H9 (cell line): ENCODE results near the gene TRABD2B. TPM values are rescaled to one million over a fixed set of nuclear protein-coding genes. Genes with fewer than 3 reads are reported as not detected.

Source experiments
- DNase-seq: peaks from one replicate; pipeline ENCODE4 v3.0.0-alpha.2; 2017
- H2AFZ ChIP-seq: one replicate; pipeline ENCODE4 v1.6.1; 2013; ENCODE audit warnings: mild to moderate bottlenecking, low read length, control low read depth, moderate library complexity
- H2AK5ac ChIP-seq: 2 replicates; pipeline ENCODE4 v1.6.1; 2013; ENCODE audit warnings: low read length, control low read depth, mixed read lengths; ENCODE audit not compliant: insufficient read length
- H2BK120ac ChIP-seq: one replicate; pipeline ENCODE4 v1.6.1; 2013; ENCODE audit warnings: low read depth, mild to moderate bottlenecking, low read length, control low read depth, inconsistent platforms; ENCODE audit not compliant: poor library complexity, severe bottlenecking
- H2BK12ac ChIP-seq: 2 replicates; pipeline ENCODE4 v1.6.1; 2013; ENCODE audit warnings: low read length, control low read depth, mixed read lengths, low read depth; ENCODE audit not compliant: insufficient read length
- H2BK15ac ChIP-seq: 2 replicates; pipeline ENCODE4 v1.6.1; 2013; ENCODE audit warnings: low read depth, low read length, control low read depth
- H2BK20ac ChIP-seq: one replicate; pipeline ENCODE4 v1.6.1; 2013; ENCODE audit warnings: low read depth, mild to moderate bottlenecking, low read length, control low read depth, inconsistent platforms; ENCODE audit not compliant: poor library complexity, severe bottlenecking
- H2BK5ac ChIP-seq: 2 replicates; pipeline ENCODE4 v1.6.1; 2013; ENCODE audit warnings: low read length, control low read depth, mixed read lengths; ENCODE audit not compliant: insufficient read length
- H3K14ac ChIP-seq: 2 replicates; pipeline ENCODE4 v1.6.1; 2013; ENCODE audit warnings: low read length, control low read depth; ENCODE audit not compliant: insufficient read depth
- H3K18ac ChIP-seq: 2 replicates; pipeline ENCODE4 v1.6.1; 2013; ENCODE audit warnings: low read depth, mild to moderate bottlenecking, mixed read lengths, low read length, control low read depth; ENCODE audit not compliant: insufficient read length
- H3K23ac ChIP-seq: 2 replicates; pipeline ENCODE4 v1.6.1; 2013; ENCODE audit warnings: low read length, control low read depth, mixed read lengths, low read depth; ENCODE audit not compliant: insufficient read length
- H3K23me2 ChIP-seq: 2 replicates; pipeline ENCODE4 v1.6.1; 2013; ENCODE audit warnings: low read depth, mild to moderate bottlenecking, mixed read lengths, low read length, control low read depth; ENCODE audit not compliant: insufficient read length, poor library complexity, severe bottlenecking
- H3K27ac ChIP-seq: 2 replicates; pipeline ENCODE4 v1.5.1; 2013; ENCODE audit warnings: low read length, control low read depth, mixed read lengths, low read depth; ENCODE audit not compliant: insufficient read length
- H3K27me3 ChIP-seq: 2 replicates; pipeline ENCODE4 v1.6.1; 2013; ENCODE audit warnings: low read length, control low read depth, inconsistent platforms; ENCODE audit not compliant: insufficient read depth
- H3K4ac ChIP-seq: 2 replicates; pipeline ENCODE4 v1.6.1; 2013; ENCODE audit warnings: low read depth, mild to moderate bottlenecking, control low read depth, inconsistent platforms, low read length, moderate library complexity
- H3K4me1 ChIP-seq: 2 replicates; pipeline ENCODE4 v1.6.1; 2013; ENCODE audit warnings: low read length, control low read depth, inconsistent platforms; ENCODE audit not compliant: insufficient read depth
- H3K4me2 ChIP-seq: 2 replicates; pipeline ENCODE4 v1.6.1; 2013; ENCODE audit warnings: low read length, control low read depth, mixed read lengths; ENCODE audit not compliant: insufficient read length, insufficient read depth
- H3K56ac ChIP-seq: 2 replicates; pipeline ENCODE4 v1.6.1; 2013; ENCODE audit warnings: low read depth, mild to moderate bottlenecking, mixed read lengths, low read length, control low read depth; ENCODE audit not compliant: insufficient read length
- H3K79me1 ChIP-seq: 2 replicates; pipeline ENCODE4 v1.6.1; 2013; ENCODE audit warnings: low read depth, mild to moderate bottlenecking, moderate library complexity, low read length, control low read depth, inconsistent platforms; ENCODE audit not compliant: insufficient read depth, poor library complexity, severe bottlenecking
- H3K79me2 ChIP-seq: 2 replicates; pipeline ENCODE4 v1.6.1; 2013; ENCODE audit warnings: low read length, control low read depth, inconsistent platforms; ENCODE audit not compliant: insufficient read depth
- H3K9ac ChIP-seq: 2 replicates; pipeline ENCODE4 v1.6.1; 2013; ENCODE audit warnings: low read length, control low read depth, mixed read lengths; ENCODE audit not compliant: insufficient read length; ENCODE audit errors: extremely low read depth
- H3K9me3 ChIP-seq: one replicate; pipeline ENCODE4 v1.6.1; 2013; ENCODE audit warnings: low read depth, low read length, inconsistent platforms; ENCODE audit not compliant: control insufficient read depth
- H3T11ph ChIP-seq: one replicate; pipeline ENCODE4 v1.6.1; 2013; ENCODE audit warnings: mild to moderate bottlenecking, low read length, control low read depth, inconsistent platforms
- H4K20me1 ChIP-seq: one replicate; pipeline ENCODE4 v1.6.1; 2013; ENCODE audit not compliant: control insufficient read depth, insufficient read length, insufficient read depth
- H4K5ac ChIP-seq: 2 replicates; pipeline ENCODE4 v1.6.1; 2013; ENCODE audit warnings: low read depth, mild to moderate bottlenecking, mixed read lengths, low read length, control low read depth; ENCODE audit not compliant: insufficient read length
- H4K8ac ChIP-seq: replicated peaks from 2 replicates; pipeline ENCODE4 v1.6.1; 2013; ENCODE audit warnings: low read length, control low read depth, mixed read lengths, low read depth; ENCODE audit not compliant: insufficient read length
- H4K91ac ChIP-seq: 2 replicates; pipeline ENCODE4 v1.6.1; 2013; ENCODE audit warnings: low read depth, mild to moderate bottlenecking, moderate library complexity, mixed read lengths, low read length, control low read depth; ENCODE audit not compliant: insufficient read length
- H3K27ac Mint-ChIP-seq, 3 experiments: 2 replicates in 2 of 3; 3 replicates in 1 of 3; pipeline ENCODE4 v1.8.0; 2020 to 2021; ENCODE audit warnings: mixed read lengths in 3 of 3, mild to moderate bottlenecking in 1 of 3, moderate library complexity in 1 of 3
- H3K27me3 Mint-ChIP-seq: 2 replicates; pipeline ENCODE4 v1.8.0; 2021; ENCODE audit warnings: low read depth, mild to moderate bottlenecking, moderate library complexity, mixed read lengths
- H3K36me3 Mint-ChIP-seq, 3 experiments: 2 replicates in 2 of 3; 3 replicates in 1 of 3; pipeline ENCODE4 v1.8.0; 2020 to 2021; ENCODE audit warnings: low read depth in 3 of 3, mixed read lengths in 3 of 3; ENCODE audit not compliant: insufficient read depth in 1 of 3
- H3K4me1 Mint-ChIP-seq, 2 experiments: 2 replicates each; pipeline ENCODE4 v1.8.0; 2020; ENCODE audit warnings: mixed read lengths in 2 of 2
- H3K4me3 Mint-ChIP-seq, 2 experiments: 2 replicates in 1 of 2; 3 replicates in 1 of 2; pipeline ENCODE4 v1.8.0; 2020 to 2021; ENCODE audit warnings: mild to moderate bottlenecking in 2 of 2, mixed read lengths in 2 of 2, moderate library complexity in 1 of 2
- H3K9me3 Mint-ChIP-seq, 2 experiments: 2 replicates in 1 of 2; 3 replicates in 1 of 2; pipeline ENCODE4 v1.8.0; 2020; ENCODE audit warnings: mild to moderate bottlenecking in 2 of 2, mixed read lengths in 2 of 2, moderate library complexity in 1 of 2
- WGBS: extraction: QIAGEN DNeasy Blood & Tissue Kit; methylation state at CpG from one replicate; pipeline ENCODE4 v1.1.7; 2013; ENCODE audit warnings: missing lambda C conversion rate, low lambda C conversion rate, mixed read lengths; ENCODE audit not compliant: insufficient read length; ENCODE audit errors: extremely low coverage; 5-methylcytosine and 5-hydroxymethylcytosine counted together
- total RNA-seq: library from RNA; stranded (reverse); gene quantifications from 2 replicates; pipeline ENCODE4 v1.2.1, GENCODE V29; 2021
- TF ChIP-seq, protein P1 (sequence below): fragments of 200-600 bp; sonication (generic); conservative IDR thresholded peaks from 3 replicates; pipeline ENCODE4 v1.8.0; 2021; ENCODE audit warnings: antibody characterized with exemption, mild to moderate bottlenecking

The TRABD2B gene
- total RNA-seq, 1 experiment from 2014 or later = 2.3 TPM

DNA sequence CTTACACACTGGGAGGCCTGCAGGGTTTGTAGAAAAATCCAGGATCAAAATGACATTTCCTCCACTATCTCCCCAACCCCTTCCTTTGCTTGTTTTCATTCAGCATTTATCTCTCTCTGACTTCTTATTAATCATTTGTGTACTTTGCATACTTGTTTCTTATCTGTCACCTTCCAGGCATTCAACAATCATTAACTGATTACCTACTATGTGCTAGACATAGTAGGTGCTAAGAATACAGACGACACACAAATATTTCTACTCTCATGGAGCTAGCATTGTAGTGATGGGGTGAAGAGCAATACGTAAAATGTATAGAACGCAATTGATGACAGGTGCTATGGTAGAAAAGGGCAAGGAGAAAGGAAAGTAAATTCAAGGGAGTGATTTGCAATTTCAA, 20.9 kb downstream of the TRABD2B start:
- Histone ChIP-seq H3K23ac (no peak overlapping the region), H3K4me2 (no peak overlapping the region), H3K56ac (no peak overlapping the region), H3K18ac (no peak overlapping the region), H4K91ac (no peak overlapping the region), H3K27me3 (no peaks in the 10 kb centered on the region), H4K20me1 (peaks cover 3% of the 10 kb centered on the region), H3K4ac (no peak overlapping the region), H2BK12ac (no peak overlapping the region), H3K23me2 (no peaks in the 10 kb centered on the region), H3K79me2 (no peaks in the 10 kb centered on the region), H2BK120ac (no peak overlapping the region), H3K4me1 (no peaks in the 10 kb centered on the region), H3K9ac (no peak overlapping the region), H2BK20ac (no peak overlapping the region), H3K14ac (no peak overlapping the region), H4K5ac (no peak overlapping the region), H3K9me3 (no peaks in the 10 kb centered on the region), H4K8ac (no peak overlapping the region), H2BK5ac (no peak overlapping the region), H2AFZ (no peak overlapping the region), H3T11ph (no peak overlapping the region), H2BK15ac (no peak overlapping the region), H2AK5ac (no peak overlapping the region), H3K27ac (no peak overlapping the region), H3K79me1 (no peaks in the 10 kb centered on the region)
- Mint-ChIP-seq H3K4me3 (no peak overlapping the region), H3K9me3 (no peaks in the 10 kb centered on the region), H3K27me3 (peaks cover 1% of the 10 kb centered on the region; the same call in 1 of the 2 replicates), H3K4me1 (peaks cover 7 to 10% of the 10 kb centered on the region in 2 experiments), H3K27ac (no peak overlapping the region), H3K36me3 (peaks cover 0 to 5% (median 5%) of the 10 kb centered on the region in 3 experiments; a peak in 5 of 7 replicates)
- no CpG with 5 or more reads among the region's 3 CpGs for WGBS
- TF ChIP-seq, protein P1, sequence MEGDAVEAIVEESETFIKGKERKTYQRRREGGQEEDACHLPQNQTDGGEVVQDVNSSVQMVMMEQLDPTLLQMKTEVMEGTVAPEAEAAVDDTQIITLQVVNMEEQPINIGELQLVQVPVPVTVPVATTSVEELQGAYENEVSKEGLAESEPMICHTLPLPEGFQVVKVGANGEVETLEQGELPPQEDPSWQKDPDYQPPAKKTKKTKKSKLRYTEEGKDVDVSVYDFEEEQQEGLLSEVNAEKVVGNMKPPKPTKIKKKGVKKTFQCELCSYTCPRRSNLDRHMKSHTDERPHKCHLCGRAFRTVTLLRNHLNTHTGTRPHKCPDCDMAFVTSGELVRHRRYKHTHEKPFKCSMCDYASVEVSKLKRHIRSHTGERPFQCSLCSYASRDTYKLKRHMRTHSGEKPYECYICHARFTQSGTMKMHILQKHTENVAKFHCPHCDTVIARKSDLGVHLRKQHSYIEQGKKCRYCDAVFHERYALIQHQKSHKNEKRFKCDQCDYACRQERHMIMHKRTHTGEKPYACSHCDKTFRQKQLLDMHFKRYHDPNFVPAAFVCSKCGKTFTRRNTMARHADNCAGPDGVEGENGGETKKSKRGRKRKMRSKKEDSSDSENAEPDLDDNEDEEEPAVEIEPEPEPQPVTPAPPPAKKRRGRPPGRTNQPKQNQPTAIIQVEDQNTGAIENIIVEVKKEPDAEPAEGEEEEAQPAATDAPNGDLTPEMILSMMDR = no peak
- DNase-seq = no peak
